ENCODE data around the gene SCN1B. TPM values are rescaled to one million over a fixed set of nuclear protein-coding genes. Genes with fewer than 3 reads are reported as not detected.
A peak's percentile ranks its signal among the peaks of the same experiment; 100 is the strongest.

The SCN1B gene
- total RNA-seq, 3 donors from 2014 or later = 1.6 to 8.8 (median 3.5) TPM

GRCh38 chr19:35009424-35010415 is 20.6 kb upstream of the SCN1B start:
- no peak overlapping the region for H3K4me3 ChIP-seq
- DNase-seq (peak in 1 of 3 donors; percentile 36), ATAC-seq (no peak)
- H3K9me3 ChIP-seq = no peaks in the 10 kb centered on the region
- no peaks in the 10 kb centered on the region for H3K36me3 ChIP-seq (ENCODE audit: low read depth)
- intact Hi-C loops (cut with DNase I, micrococcal nuclease) = loop anchor here in 1 of 2 donors (5.0 kb wide), 1 partner anchor 37 kb away; no protein-coding TSS in a partner anchor
- no peak for TF ChIP-seq CTCF (IDR thresholded peaks at IDR 0.05)
- peaks cover 38% of the 10 kb centered on the region for H3K4me1 ChIP-seq (ENCODE audit: low read depth)

- no peak for TF ChIP-seq CTCF (IDR thresholded peaks at IDR 0.05)
- no peaks in the 10 kb centered on the region for H3K9me3 ChIP-seq
- DNase-seq (peak in 1 of 3 donors; percentile 34), ATAC-seq (no peak)
- no peaks in the 10 kb centered on the region for H3K36me3 ChIP-seq (ENCODE audit: low read depth)
- H3K4me3 ChIP-seq = no peak overlapping the region
- peaks cover 23% of the 10 kb centered on the region for H3K4me1 ChIP-seq (ENCODE audit: low read depth)
- intact Hi-C loops (cut with DNase I, micrococcal nuclease) = loop anchor here in 1 of 2 donors (5.0 kb wide), 1 partner anchor 39 kb away; no protein-coding TSS in a partner anchor
These were observed 19.1 kb upstream of the SCN1B start for GRCh38 chr19:35011091-35011689.

- no peak for TF ChIP-seq CTCF (IDR thresholded peaks at IDR 0.05)
- Histone ChIP-seq H3K36me3 (ENCODE audit: low read depth) (no peaks in the 10 kb centered on the region), H3K4me3 (no peak overlapping the region), H3K4me1 (ENCODE audit: low read depth) (peaks cover 16% of the 10 kb centered on the region), H3K9me3 (no peaks in the 10 kb centered on the region)
- DNase-seq = peak in 1 of 3 donors; percentile 31
- intact Hi-C loops (cut with DNase I, micrococcal nuclease) = loop anchor here (2.0 to 5.0 kb wide), 2 partner anchors 39 to 40 kb away; no protein-coding TSS in a partner anchor
- no peak for ATAC-seq
These were observed 18.3 kb upstream of the SCN1B start for GRCh38 chr19:35011737-35012682.

DNA sequence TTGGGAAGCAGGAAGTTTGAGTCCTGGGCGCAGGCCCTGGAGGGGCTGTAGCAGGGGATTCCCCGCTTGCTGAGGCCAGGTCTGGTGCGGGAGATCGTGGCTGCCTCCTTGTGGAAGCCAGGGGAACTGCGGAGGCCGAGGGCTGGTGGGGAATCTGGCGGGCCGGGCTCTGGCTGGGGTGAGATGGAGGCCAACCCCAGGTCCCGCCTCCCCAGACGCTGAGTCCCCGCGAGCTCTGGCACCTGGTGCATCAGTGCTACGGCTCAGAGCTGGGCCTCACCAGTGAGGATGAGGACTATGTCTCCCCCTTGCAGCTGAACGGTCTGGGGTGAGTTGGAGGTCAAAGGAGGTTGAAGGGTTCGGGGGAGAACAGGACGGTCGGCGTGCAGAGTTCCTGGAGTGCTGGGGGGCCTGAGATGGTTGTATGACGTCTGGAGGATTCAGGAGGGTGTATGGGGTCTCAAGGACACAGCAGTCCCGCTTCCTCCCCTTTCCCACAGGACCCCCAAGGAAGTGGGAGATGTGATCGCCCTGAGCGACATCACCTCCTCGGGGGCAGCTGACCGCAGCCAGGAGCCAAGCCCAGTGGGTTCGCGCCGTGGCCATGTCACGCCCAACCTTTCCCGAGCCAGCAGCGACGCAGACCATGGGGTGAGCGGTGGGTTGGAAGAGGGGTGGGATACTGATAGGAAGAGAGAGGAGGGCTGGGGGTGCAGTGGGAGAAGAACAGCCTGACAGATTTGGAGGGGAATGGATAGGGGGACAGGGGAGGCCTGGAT is 17.0 kb upstream of the SCN1B start:
- Histone ChIP-seq H3K4me1 (ENCODE audit: low read depth) (peaks cover 13% of the 10 kb centered on the region), H3K36me3 (ENCODE audit: low read depth) (no peaks in the 10 kb centered on the region), H3K4me3 (no peak overlapping the region), H3K9me3 (no peaks in the 10 kb centered on the region)
- intact Hi-C loops (cut with DNase I, micrococcal nuclease) = loop anchor here (2.0 to 5.0 kb wide), 2 partner anchors 40 to 41 kb away; no protein-coding TSS in a partner anchor
- TF ChIP-seq CTCF (IDR thresholded peaks at IDR 0.05) = peak; percentile 97
- DNase-seq = peak; percentile 85 to 88 (median 87)
- peak; percentile 85 for ATAC-seq
